ENCODE results near the gene WNT11. TPM values are rescaled to one million over a fixed set of nuclear protein-coding genes. Genes with fewer than 3 reads are reported as not detected.

WNT11 gene
- polyA plus RNA-seq, 1 donor (not counting 4 experiments of a cell fraction or from before 2014, with no cell fraction given): not detected

DNA sequence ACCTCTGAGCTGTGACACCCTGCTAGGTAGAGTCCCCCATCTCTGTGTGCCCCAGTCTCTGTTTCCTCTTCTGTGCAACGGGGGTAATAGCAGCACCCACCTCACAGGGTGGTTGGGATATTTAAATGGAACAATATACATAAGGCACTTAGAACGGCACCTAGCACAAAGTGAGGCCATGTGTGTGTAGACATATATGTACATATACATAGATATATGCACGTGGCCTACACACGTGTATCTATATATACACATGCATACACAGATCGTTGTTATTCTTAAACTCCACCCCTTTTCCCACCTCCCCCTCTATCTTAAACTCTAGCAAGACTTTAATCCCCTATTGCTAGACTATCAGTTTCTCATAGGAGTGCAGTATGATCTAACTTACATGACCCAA lies 2.4 kb downstream of the WNT11 start:
- Histone ChIP-seq H3K27ac (ENCODE audit: control insufficient read depth, insufficient read depth, low read length) (no peak overlapping the region), H3K9me1 (ENCODE audit: control insufficient read depth, extremely low read depth, insufficient read depth, low read length) (no peaks in the 10 kb centered on the region), H2AFZ (ENCODE audit: control insufficient read depth, low read length) (no peak overlapping the region), H3K9ac (ENCODE audit: control insufficient read depth, extremely low read depth, insufficient read depth, low read length) (no peak overlapping the region), H3K9me3 (ENCODE audit: control insufficient read depth, low read depth, low read length) (no peaks in the 10 kb centered on the region), H3K4me1 (ENCODE audit: control insufficient read depth, extremely low read depth, insufficient read depth, low read length) (peaks cover 13% of the 10 kb centered on the region), H3K4me3 (ENCODE audit: control insufficient read depth in 2 of 3, extremely low read depth in 1 of 3, insufficient read depth in 2 of 3, low read depth in 1 of 3, low read length in 3 of 3) (no peak overlapping the region), H3K4me2 (ENCODE audit: control insufficient read depth, extremely low read depth, insufficient read depth, low read depth, low read length) (no peak overlapping the region), H4K20me1 (ENCODE audit: control insufficient read depth, extremely low read depth, insufficient read depth, low read length) (peaks cover 6% of the 10 kb centered on the region), H3K79me2 (ENCODE audit: control insufficient read depth, insufficient read depth, low read length) (no peaks in the 10 kb centered on the region), H3K36me3 (ENCODE audit: control insufficient read depth in 2 of 2, extremely low read depth in 1 of 2, insufficient read depth in 2 of 2, low read length in 2 of 2) (no peaks in the 10 kb centered on the region), H3K27me3 (ENCODE audit: control insufficient read depth, extremely low read depth, insufficient read depth, low read length) (peaks cover 55% of the 10 kb centered on the region)
- TF ChIP-seq, protein P1, sequence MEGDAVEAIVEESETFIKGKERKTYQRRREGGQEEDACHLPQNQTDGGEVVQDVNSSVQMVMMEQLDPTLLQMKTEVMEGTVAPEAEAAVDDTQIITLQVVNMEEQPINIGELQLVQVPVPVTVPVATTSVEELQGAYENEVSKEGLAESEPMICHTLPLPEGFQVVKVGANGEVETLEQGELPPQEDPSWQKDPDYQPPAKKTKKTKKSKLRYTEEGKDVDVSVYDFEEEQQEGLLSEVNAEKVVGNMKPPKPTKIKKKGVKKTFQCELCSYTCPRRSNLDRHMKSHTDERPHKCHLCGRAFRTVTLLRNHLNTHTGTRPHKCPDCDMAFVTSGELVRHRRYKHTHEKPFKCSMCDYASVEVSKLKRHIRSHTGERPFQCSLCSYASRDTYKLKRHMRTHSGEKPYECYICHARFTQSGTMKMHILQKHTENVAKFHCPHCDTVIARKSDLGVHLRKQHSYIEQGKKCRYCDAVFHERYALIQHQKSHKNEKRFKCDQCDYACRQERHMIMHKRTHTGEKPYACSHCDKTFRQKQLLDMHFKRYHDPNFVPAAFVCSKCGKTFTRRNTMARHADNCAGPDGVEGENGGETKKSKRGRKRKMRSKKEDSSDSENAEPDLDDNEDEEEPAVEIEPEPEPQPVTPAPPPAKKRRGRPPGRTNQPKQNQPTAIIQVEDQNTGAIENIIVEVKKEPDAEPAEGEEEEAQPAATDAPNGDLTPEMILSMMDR (optimal IDR thresholded peaks at IDR 0.05 in 1 of 3, IDR thresholded peaks at IDR 0.05 in 1 of 3, conservative IDR thresholded peaks at IDR 0.05 in 1 of 3; ENCODE audit: extremely low read depth in 1 of 3, insufficient read depth in 2 of 3, low read length in 3 of 3): no peak
- TF ChIP-seq EZH2 (IDR thresholded peaks at IDR 0.05; ENCODE audit: low read length): no peak
- no peak for DNase-seq (ENCODE audit: low read depth, low spot score)
- dilution Hi-C loops (cut with MboI; ENCODE audit: extremely low pct_ligation_motif_present, low sequenced_read_pairs): no loop called here
- no peak for FAIRE-seq

DNA sequence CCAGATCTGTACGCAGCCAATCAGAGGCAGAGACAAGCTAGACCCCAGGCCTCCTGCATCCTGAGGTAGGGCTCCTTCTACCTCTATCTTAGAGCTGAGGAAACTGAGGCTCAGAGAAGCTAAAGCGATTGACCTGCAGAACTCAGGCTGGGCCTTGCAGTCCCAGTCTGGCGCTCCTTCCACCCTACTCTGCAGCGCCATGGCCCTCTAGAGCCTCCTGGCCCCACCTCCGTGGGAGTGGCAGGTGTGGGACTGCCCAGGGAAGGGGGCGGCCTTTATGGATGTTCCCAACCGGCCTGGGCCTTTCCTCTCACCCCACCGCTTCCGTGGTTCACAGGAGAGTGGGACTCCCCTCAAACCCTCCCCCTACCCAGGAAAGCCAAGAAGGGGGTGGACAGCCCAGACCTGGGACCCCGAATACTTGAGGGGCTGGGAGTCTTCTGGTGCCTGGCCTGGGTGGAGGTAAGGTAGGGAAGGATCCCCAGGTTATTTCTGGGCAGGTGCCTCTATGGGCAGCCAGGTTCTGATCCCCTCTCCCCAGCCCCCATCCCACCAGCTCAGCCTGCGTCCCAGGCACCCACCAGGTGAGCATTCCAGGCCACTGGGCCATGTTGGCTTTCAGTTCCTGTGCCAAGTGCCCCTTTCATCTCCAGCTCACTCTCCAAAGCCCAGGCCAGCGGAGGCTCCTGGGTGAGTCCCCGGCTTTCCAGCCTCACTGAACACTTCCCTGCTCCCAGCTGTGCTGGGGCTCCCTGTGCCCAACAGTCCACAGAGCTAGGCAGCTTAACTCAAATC lies 3.0 kb downstream of the WNT11 start:
- Histone ChIP-seq H3K27ac (ENCODE audit: control insufficient read depth, insufficient read depth, low read length) (no peak overlapping the region), H3K79me2 (ENCODE audit: control insufficient read depth, insufficient read depth, low read length) (no peaks in the 10 kb centered on the region), H2AFZ (ENCODE audit: control insufficient read depth, low read length) (no peak overlapping the region), H3K9ac (ENCODE audit: control insufficient read depth, extremely low read depth, insufficient read depth, low read length) (no peak overlapping the region), H4K20me1 (ENCODE audit: control insufficient read depth, extremely low read depth, insufficient read depth, low read length) (peaks cover 6% of the 10 kb centered on the region), H3K36me3 (ENCODE audit: control insufficient read depth in 2 of 2, extremely low read depth in 1 of 2, insufficient read depth in 2 of 2, low read length in 2 of 2) (no peaks in the 10 kb centered on the region), H3K4me1 (ENCODE audit: control insufficient read depth, extremely low read depth, insufficient read depth, low read length) (peaks cover 12% of the 10 kb centered on the region), H3K27me3 (ENCODE audit: control insufficient read depth, extremely low read depth, insufficient read depth, low read length) (peaks cover 48% of the 10 kb centered on the region), H3K9me3 (ENCODE audit: control insufficient read depth, low read depth, low read length) (no peaks in the 10 kb centered on the region), H3K4me3 (ENCODE audit: control insufficient read depth in 2 of 3, extremely low read depth in 1 of 3, insufficient read depth in 2 of 3, low read depth in 1 of 3, low read length in 3 of 3) (no peak overlapping the region), H3K4me2 (ENCODE audit: control insufficient read depth, extremely low read depth, insufficient read depth, low read depth, low read length) (no peak overlapping the region), H3K9me1 (ENCODE audit: control insufficient read depth, extremely low read depth, insufficient read depth, low read length) (no peaks in the 10 kb centered on the region)
- DNase-seq (ENCODE audit: low read depth, low spot score): no peak
- no peak for TF ChIP-seq EZH2 (IDR thresholded peaks at IDR 0.05; ENCODE audit: low read length)
- TF ChIP-seq, protein P1 (optimal IDR thresholded peaks at IDR 0.05 in 1 of 3, IDR thresholded peaks at IDR 0.05 in 1 of 3, conservative IDR thresholded peaks at IDR 0.05 in 1 of 3; ENCODE audit: extremely low read depth in 1 of 3, insufficient read depth in 2 of 3, low read length in 3 of 3): no peak
- dilution Hi-C loops (cut with MboI; ENCODE audit: extremely low pct_ligation_motif_present, low sequenced_read_pairs): no loop called here
- FAIRE-seq: no peak

Data from keratinocyte (primary cell).